NCI-H1436 treated with DMSO at 0.1 percent for 48 hours (cell line): ENCODE measurements around the gene TBKBP1.

Experiments
- DNase-seq: peaks from one replicate; lab custom pipeline; 2025; lab: John Stamatoyannopoulos, UW

TBKBP1 gene

GRCh38 chr17:47697906-47698711 is 4.1 kb downstream of the TBKBP1 start:
- no peak for DNase-seq

GRCh38 chr17:47698749-47699535 is 5.0 kb downstream of the TBKBP1 start:
- no peak for DNase-seq

- no peak for DNase-seq
These were observed 5.5 kb downstream of the TBKBP1 start for GRCh38 chr17:47699536-47699840.

DNA sequence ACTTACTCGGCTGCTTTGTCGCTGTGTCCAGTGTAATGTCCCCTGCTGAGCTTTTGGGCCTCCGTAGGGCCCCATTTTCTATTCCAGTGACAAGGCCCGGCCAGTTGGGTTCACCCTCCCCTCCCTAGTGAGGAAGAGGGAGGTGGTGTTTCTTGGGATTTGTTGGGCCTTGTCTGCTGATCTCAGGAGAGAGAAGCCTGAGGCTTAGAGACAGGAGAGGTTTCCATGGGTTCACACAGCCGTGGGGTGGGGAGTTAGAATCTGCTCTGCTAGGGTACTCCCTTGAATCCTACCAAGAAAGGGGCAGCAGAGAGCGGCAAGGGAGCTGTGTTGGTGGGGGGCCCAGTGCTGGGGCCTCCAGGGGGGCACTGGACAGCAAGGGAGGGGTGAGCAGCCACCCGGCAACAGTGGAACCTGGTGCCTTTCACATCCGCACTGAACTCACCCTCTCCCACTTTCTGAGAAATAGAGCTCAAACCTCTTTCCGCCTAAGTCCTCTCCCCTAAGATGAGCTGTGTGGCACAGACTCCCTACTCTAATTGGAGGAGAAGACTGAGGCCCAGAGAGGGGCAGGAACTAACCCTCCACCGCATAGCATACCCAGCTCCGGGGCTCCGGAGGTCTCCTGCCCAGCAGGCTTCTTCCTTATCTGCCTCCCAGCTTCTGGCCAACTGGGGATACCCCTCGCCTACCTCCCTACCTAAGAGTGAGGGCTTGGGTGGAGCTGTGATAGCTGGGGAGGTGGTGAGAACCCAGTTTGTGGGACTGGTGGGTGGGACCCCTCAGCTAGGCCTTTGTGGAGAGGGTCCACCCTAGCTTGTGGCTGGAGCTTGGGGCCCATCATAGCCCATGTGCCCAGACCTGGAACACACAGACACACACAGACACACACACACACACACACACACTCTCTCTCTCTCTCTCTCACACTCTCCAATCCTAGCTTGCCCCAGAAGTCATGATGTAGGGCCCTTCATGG is 6.8 kb downstream of the TBKBP1 start:
- no peak for DNase-seq

- DNase-seq = no peak
These were observed 7.6 kb downstream of the TBKBP1 start for GRCh38 chr17:47701608-47702007.

DNA sequence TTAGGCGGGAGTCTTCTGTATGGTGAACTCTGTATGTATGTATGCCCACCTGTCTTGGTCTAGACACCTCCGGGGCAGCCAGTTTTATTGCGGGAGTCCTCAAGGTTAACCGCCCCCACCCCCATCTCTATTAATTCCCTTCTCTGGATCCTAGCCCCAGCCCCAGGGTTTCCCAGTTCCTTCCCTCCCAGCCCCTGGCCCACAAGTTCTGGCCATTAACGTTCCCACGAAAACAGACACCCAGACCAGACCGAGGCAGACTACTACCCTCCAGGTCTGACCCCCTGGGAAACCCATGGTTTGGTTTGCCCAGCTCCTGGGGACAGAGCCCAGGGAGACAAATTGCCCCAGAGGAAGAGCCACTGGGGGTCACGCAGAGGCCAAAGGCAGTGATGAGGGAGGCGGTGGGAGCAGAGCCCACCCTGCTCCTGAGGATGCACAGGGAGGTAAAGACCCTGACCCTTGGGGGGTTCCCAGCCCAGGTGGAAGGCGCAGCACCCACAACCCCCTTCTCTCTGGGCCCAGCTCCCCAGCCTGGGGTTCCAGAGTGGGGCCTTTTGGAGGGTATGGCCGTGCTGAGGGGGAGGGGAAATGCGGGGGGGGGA is 8.5 kb downstream of the TBKBP1 start:
- no peak for DNase-seq

GRCh38 chr17:47703191-47703591 is 9.2 kb downstream of the TBKBP1 start:
- no peak for DNase-seq

DNA sequence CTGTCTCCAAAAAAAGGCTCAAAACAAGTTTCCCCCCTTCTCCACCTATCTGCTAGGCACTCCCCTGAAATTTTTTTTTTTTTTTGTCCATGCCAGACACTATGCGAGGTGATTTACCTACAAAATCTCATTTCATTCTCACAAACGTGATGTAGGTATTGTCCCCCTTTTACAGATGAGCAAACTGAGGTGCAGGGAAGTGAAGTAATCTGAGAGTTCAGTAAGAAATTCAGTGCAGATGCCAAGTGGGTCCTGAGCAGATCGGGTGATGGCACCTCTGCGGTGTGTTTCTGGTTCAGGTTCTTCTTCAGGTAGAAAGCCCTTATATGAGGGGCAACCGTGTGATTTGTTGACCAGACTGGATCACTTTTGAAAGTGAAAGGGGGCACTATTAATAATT is 9.7 kb downstream of the TBKBP1 start:
- no peak for DNase-seq

DNA sequence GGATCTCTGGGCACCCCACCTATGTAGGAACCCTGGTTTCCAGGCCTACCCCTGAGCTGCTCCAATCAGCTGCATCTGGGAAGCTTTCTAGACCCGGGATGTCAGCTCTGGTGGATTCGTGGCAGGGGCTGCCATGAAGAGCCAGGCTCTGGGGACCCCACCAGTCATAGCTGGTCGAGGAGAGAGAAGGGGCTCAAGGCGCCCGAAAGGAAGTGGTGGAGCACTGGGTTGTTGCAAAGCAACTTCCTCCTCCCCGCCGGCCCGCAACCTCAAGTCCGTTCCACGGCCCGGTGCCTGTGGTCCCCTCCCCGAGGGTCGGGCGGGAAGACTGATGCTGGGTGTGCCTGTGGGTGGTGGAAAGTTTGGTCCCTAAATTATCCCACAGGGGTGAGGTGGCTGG is 10.2 kb downstream of the TBKBP1 start:
- no peak for DNase-seq

- no peak for DNase-seq
These were observed 10.8 kb downstream of the TBKBP1 start for GRCh38 chr17:47704736-47705135.

GRCh38 chr17:47705536-47706530 is 11.9 kb downstream of the TBKBP1 start:
- no peak for DNase-seq

- DNase-seq = no peak
These were observed 13.3 kb downstream of the TBKBP1 start for GRCh38 chr17:47707056-47707804.

GRCh38 chr17:47707884-47708283 is 13.9 kb downstream of the TBKBP1 start:
- DNase-seq = no peak

DNA sequence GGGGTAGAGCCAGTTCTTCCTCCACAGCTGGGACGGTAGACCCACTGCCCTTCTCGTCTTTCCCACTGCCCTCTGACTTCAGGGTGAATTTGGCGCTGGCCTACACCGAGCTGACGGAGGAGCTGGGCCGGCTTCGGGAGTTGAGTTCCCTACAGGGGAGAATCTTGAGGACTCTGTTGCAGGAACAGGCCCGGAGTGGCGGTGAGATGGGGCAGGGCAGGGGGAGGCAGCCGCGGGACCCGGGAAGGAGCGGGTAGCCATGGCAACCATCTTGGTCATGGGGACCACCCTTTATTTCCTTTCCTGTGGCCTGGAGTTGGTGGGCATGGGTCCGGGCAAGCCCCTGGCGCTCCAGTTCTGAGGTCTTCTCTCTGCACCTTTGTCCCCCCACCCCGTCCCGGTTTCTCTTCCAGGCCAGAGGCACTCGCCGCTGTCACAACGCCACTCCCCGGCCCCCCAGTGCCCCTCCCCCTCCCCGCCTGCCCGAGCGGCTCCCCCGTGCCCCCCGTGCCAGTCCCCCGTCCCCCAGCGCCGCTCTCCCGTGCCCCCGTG is 14.4 kb downstream of the TBKBP1 start:
- DNase-seq = no peak

GRCh38 chr17:47708864-47709541 is 15.0 kb downstream of the TBKBP1 start:
- DNase-seq = no peak

DNA sequence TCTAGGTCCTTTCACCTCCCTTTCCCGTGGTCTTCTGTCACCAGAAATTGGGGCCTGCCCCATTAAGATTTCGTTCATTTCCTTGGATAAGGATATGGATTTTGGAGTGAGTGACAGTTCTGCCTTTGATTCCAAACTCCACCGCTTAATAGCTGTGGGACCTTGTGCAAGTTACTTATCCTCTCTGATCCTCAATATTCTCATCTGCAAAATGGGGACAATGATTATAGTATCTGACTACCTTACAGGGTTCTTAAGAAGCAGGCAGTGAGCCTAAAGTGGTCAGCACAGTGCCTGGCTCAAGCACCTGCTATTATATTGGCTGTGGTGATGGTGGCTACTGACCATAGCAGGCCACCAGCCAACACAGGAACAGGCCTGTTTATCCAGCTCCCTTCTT is 15.6 kb downstream of the TBKBP1 start:
- DNase-seq = no peak

DNA sequence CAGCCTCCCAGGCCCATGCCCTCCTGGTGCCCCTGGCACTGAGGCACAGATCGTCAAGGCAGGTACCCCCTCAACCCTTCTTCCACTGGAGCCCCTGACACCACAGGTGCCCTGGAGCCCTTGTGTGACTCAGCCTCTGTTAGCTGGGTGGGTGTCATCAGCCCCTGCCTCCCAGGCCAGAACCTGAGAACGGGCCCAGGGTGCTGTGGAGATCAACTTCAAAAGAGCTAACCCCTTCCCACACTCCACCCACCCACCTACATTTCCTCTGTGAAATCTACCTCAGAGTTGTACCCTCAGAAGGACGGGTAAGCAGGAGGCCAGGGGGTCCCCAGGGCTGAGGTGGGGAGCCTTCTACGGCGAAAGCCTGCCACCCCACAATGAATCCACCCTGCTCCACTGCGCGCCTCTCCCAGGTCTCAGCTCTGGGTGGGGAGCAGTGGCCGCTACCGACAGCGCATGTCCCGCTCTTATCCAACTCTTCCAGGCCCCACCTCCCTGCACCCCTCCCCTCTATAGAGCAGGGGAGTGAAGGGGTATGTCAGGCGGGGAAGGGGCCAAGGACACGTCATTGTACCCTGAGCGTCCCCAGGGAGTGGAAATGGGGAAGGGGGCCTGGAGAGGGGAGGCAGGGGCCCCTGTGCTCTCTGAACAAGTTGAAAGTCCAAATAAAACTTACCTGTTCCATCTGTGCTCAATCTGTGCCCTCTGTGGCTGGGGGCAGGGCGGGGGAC is 17.6 kb downstream of the TBKBP1 start:
- DNase-seq = no peak

- DNase-seq = no peak
These were observed 18.5 kb downstream of the TBKBP1 start for GRCh38 chr17:47712330-47713023.
